PC-3 (cell line): ENCODE data around the gene UBC. TPM values are rescaled to one million over a fixed set of nuclear protein-coding genes. Genes with fewer than 3 reads are reported as not detected.

ENCODE experiments used
- ATAC-seq: fragments of 200-7000 bp; cut with Tn5 transposase; 2 replicates; pipeline ENCODE4 v1.9.1; 2020; ENCODE audit warnings: mild to moderate bottlenecking, moderate library complexity
- BruUV-seq: library from RNA; stranded (reverse); fragments of 400-500 nt; replicated peaks from 2 replicates; lab custom pipeline; 2021; lab: Mats Ljungman, UMichigan
- CTCF ChIA-PET: fragments of 300-600 bp; sonication (Branson Sonifier 250); formaldehyde crosslinking; loops from one replicate; lab custom pipeline; 2022; ENCODE audit warnings: antibody characterized with exemption; lab: Charles Lee
- POLR2A ChIA-PET: fragments of 300-600 bp; sonication (Branson Sonifier 250); formaldehyde crosslinking; loops from one replicate; lab custom pipeline; 2022; ENCODE audit warnings: antibody characterized with exemption; ENCODE audit not compliant: unreplicated experiment; lab: Charles Lee
- DNase-seq: peaks from one replicate; pipeline ENCODE4 v3.0.0-alpha.2; 2015
- H2AFZ ChIP-seq: fragments of 300-600 bp; sonication (generic); 2 replicates; pipeline ENCODE4 v1.6.0; 2016; ENCODE audit warnings: antibody characterized with exemption, low read length
- H3F3A ChIP-seq: fragments of 300-600 bp; sonication (generic); one replicate; pipeline ENCODE4 v1.6.0; 2017; ENCODE audit warnings: antibody characterized with exemption, low read length, control low read depth, mild to moderate bottlenecking; ENCODE audit not compliant: unreplicated experiment
- H3K27ac ChIP-seq: fragments of 300-600 bp; sonication (generic); 2 replicates; pipeline ENCODE4 v1.5.1; 2016; ENCODE audit warnings: mild to moderate bottlenecking, low read length
- H3K27me3 ChIP-seq: fragments of 300-600 bp; sonication (generic); 2 replicates; pipeline ENCODE4 v1.6.1; 2016; ENCODE audit warnings: low read length, mixed read lengths
- H3K36me3 ChIP-seq: fragments of 300-600 bp; sonication (generic); 2 replicates; pipeline ENCODE4 v1.6.1; 2016; ENCODE audit warnings: low read depth, mixed run types, low read length, mixed read lengths
- H3K4me1 ChIP-seq: fragments of 300-600 bp; sonication (generic); 2 replicates; pipeline ENCODE4 v1.5.1; 2016; ENCODE audit warnings: low read length; ENCODE audit not compliant: insufficient read depth
- H3K4me2 ChIP-seq: fragments of 300-600 bp; sonication (generic); 2 replicates; pipeline ENCODE4 v1.6.0; 2016; ENCODE audit warnings: low read length
- H3K4me3 ChIP-seq: fragments of 300-600 bp; sonication (generic); 2 replicates; pipeline ENCODE4 v1.5.1; 2016; ENCODE audit warnings: mild to moderate bottlenecking, low read length, mixed read lengths
- H3K79me2 ChIP-seq: fragments of 300-600 bp; sonication (generic); 2 replicates; pipeline ENCODE4 v1.6.1; 2017; ENCODE audit warnings: low read length, mixed read lengths
- H3K9ac ChIP-seq: fragments of 300-600 bp; sonication (generic); 2 replicates; pipeline ENCODE4 v1.6.0; 2016; ENCODE audit warnings: mild to moderate bottlenecking, low read length
- H3K9me2 ChIP-seq: fragments of 300-600 bp; sonication (generic); replicated peaks from 2 replicates; pipeline ENCODE4 v1.6.1; 2016; ENCODE audit warnings: mixed run types, low read length, mixed read lengths
- H3K9me3 ChIP-seq: fragments of 300-600 bp; sonication (generic); 2 replicates; pipeline ENCODE4 v1.6.1; 2016; ENCODE audit warnings: low read length, mixed read lengths
- H4K20me1 ChIP-seq: fragments of 300-600 bp; sonication (generic); 2 replicates; pipeline ENCODE4 v1.6.1; 2016; ENCODE audit warnings: low read length, mixed read lengths
- CTCF ChIP-seq: fragments of 300-600 bp; sonication (generic); conservative IDR thresholded peaks from 2 replicates; pipeline ENCODE4 v1.5.1; 2017; ENCODE audit warnings: antibody characterized with exemption, low read depth, mild to moderate bottlenecking, low read length
- EZH2 ChIP-seq: fragments of 300-600 bp; sonication (generic); IDR thresholded peaks from one replicate; pipeline ENCODE4 v1.6.1; 2017; ENCODE audit warnings: antibody characterized with exemption, mild to moderate bottlenecking, low read length; ENCODE audit not compliant: unreplicated experiment
- EZH2phosphoT487 ChIP-seq: fragments of 300-600 bp; sonication (generic); IDR thresholded peaks from 2 replicates; pipeline ENCODE4 v1.6.1; 2018; ENCODE audit warnings: mild to moderate bottlenecking, antibody characterized with exemption, low read length, borderline replicate concordance
- intact Hi-C: fragments of 100-400 bp; cut with micrococcal nuclease; formaldehyde crosslinking; loops from 2 replicates; pipeline ENCODE4 v1.9.0; 2023
- total RNA-seq: library from RNA; depleted of rRNA; stranded (reverse); fragments of >200 nt; gene quantifications from 2 replicates; pipeline ENCODE4 v1.2.3, GENCODE V29; 2014

Gene UBC
- total RNA-seq, 1 experiment from 2014 or later: 1,587 TPM

- POLR2A ChIA-PET: no interaction called here
- H3K4me2 ChIP-seq: no peak overlapping the region
- H4K20me1 ChIP-seq: no peaks in the 10 kb centered on the region
- H3K9ac ChIP-seq: no peak overlapping the region
- DNase-seq: no peak
- no peak overlapping the region for H3K27ac ChIP-seq
- H3K79me2 ChIP-seq: no peaks in the 10 kb centered on the region
- intact Hi-C loops: no loop called here
- TF ChIP-seq EZH2phosphoT487: no peak
- TF ChIP-seq CTCF: no peak
- no peak for TF ChIP-seq EZH2
- no peak overlapping the region for H2AFZ ChIP-seq
- no peaks in the 10 kb centered on the region for H3K27me3 ChIP-seq
- no peaks in the 10 kb centered on the region for H3K9me3 ChIP-seq
- H3K4me1 ChIP-seq: peaks cover 12% of the 10 kb centered on the region
- H3K4me3 ChIP-seq: no peak overlapping the region
- no peaks in the 10 kb centered on the region for H3K36me3 ChIP-seq
- no peak for ATAC-seq
- no TSS peak for BruUV-seq
- H3K9me2 ChIP-seq: no peaks in the 10 kb centered on the region
- CTCF ChIA-PET: no interaction called here
- no peaks in the 10 kb centered on the region for H3F3A ChIP-seq
These were observed 16.1 kb upstream of the UBC start for GRCh38 chr12:124930586-124930985.

- Histone ChIP-seq H3K9me3 (no peaks in the 10 kb centered on the region), H2AFZ (no peak overlapping the region), H3K27ac (no peak overlapping the region), H3K9me2 (no peaks in the 10 kb centered on the region), H3K36me3 (no peaks in the 10 kb centered on the region), H3K9ac (no peak overlapping the region), H3K79me2 (no peaks in the 10 kb centered on the region), H4K20me1 (no peaks in the 10 kb centered on the region), H3K4me2 (no peak overlapping the region), H3K27me3 (no peaks in the 10 kb centered on the region), H3K4me1 (peaks cover 12% of the 10 kb centered on the region), H3K4me3 (no peak overlapping the region), H3F3A (no peaks in the 10 kb centered on the region)
- POLR2A ChIA-PET: no interaction called here
- intact Hi-C loops: no loop called here
- DNase-seq (no peak), ATAC-seq (no peak)
- TF ChIP-seq EZH2phosphoT487 (no peak), EZH2 (no peak), CTCF (no peak)
- no TSS peak for BruUV-seq
- CTCF ChIA-PET: no interaction called here
These were observed 15.4 kb upstream of the UBC start for GRCh38 chr12:124929649-124930419.

- Histone ChIP-seq H3K9ac (no peak overlapping the region), H3K4me1 (peaks cover 17% of the 10 kb centered on the region), H3K4me3 (peak overlapping the region; percentile 83; the same call in 1 of the 2 replicates), H3K36me3 (no peaks in the 10 kb centered on the region), H3K4me2 (peak overlapping the region; percentile 88; the same call in 1 of the 2 replicates), H4K20me1 (no peaks in the 10 kb centered on the region), H3K27me3 (no peaks in the 10 kb centered on the region), H3K9me3 (no peaks in the 10 kb centered on the region), H3F3A (no peaks in the 10 kb centered on the region), H3K9me2 (no peaks in the 10 kb centered on the region), H3K79me2 (no peaks in the 10 kb centered on the region), H2AFZ (no peak overlapping the region; the same call in 1 of the 2 replicates), H3K27ac (peak overlapping the region; percentile 51)
- intact Hi-C loops: no loop called here
- TF ChIP-seq EZH2phosphoT487: no peak
- no peak for TF ChIP-seq EZH2
- no peak for TF ChIP-seq CTCF
- no TSS peak for BruUV-seq
- DNase-seq (peak; percentile 32), ATAC-seq (no peak)
- CTCF ChIA-PET: no interaction called here
- POLR2A ChIA-PET: no interaction called here
These were observed 14.6 kb upstream of the UBC start for GRCh38 chr12:124928912-124929530.
